Measurements from ENCODE around the gene ADAMTSL1. TPM values are rescaled to one million over a fixed set of nuclear protein-coding genes. Genes with fewer than 3 reads are reported as not detected.

ADAMTSL1 gene
- total and polyA plus RNA-seq, 2 of the 8 experiments (the other 6 are each of a cell fraction or from before 2014, with no cell fraction given): 0.84 to 1.1 TPM

- H2BK120ac ChIP-seq (replicated peaks; ENCODE audit: low read depth, low read length): no peak overlapping the region
- no peak overlapping the region for H3K4me2 ChIP-seq (ENCODE audit: insufficient read depth in 1 of 2, low read depth in 2 of 2, low read length in 2 of 2)
- H2BK15ac ChIP-seq (ENCODE audit: low read length): no peak overlapping the region
- FAIRE-seq: no peak
- H4K91ac ChIP-seq (replicated peaks; ENCODE audit: insufficient read length, low read length): no peak overlapping the region
- H2BK20ac ChIP-seq (ENCODE audit: low read length): no peak overlapping the region
- H3K9ac ChIP-seq (replicated peaks in 1 of 4; ENCODE audit: extremely low read depth in 1 of 4, low read depth in 3 of 4, low read length in 3 of 4): no peak overlapping the region
- H3K36me3 ChIP-seq (ENCODE audit: control insufficient read depth in 2 of 4, insufficient read depth in 4 of 4, low read length in 3 of 4): no peaks in the 10 kb centered on the region
- H2BK5ac ChIP-seq (ENCODE audit: low read depth, low read length): no peak overlapping the region
- DNase-seq (ENCODE audit: low read depth in 1 of 2, low spot score in 2 of 2): no peak
- H4K8ac ChIP-seq (ENCODE audit: extremely low read depth, insufficient read depth, low read length): no peak overlapping the region
- H3K14ac ChIP-seq (ENCODE audit: insufficient read length): no peak overlapping the region
- no peak overlapping the region for H2BK12ac ChIP-seq (ENCODE audit: low read depth, low read length)
- CTCF ChIA-PET (ENCODE audit: partially characterized antibody): interaction anchor here (1.6 to 3.4 kb wide), 2 partner anchors 10 to 13 kb away, joined by 5 to 25 read pairs; no protein-coding TSS in a partner anchor
- H2AK5ac ChIP-seq (ENCODE audit: low read depth, low read length): no peak overlapping the region
- H3K79me1 ChIP-seq (ENCODE audit: low read depth, low read length): no peaks in the 10 kb centered on the region
- H3K27ac ChIP-seq (ENCODE audit: low read depth, low read length): no peak overlapping the region
- no peak overlapping the region for H3K23ac ChIP-seq (ENCODE audit: insufficient read length)
- H3K23me2 ChIP-seq (ENCODE audit: low read depth, low read length): no peaks in the 10 kb centered on the region
- no peak overlapping the region for H3K4ac ChIP-seq (replicated peaks; ENCODE audit: insufficient read length, low read depth, low read length)
- H2AFZ ChIP-seq (ENCODE audit: low read length): no peak overlapping the region
- POLR2A ChIA-PET (ENCODE audit: partially characterized antibody): no interaction called here
- no peaks in the 10 kb centered on the region for H4K20me1 ChIP-seq (replicated peaks in 1 of 2; ENCODE audit: control insufficient read depth in 1 of 2, insufficient read depth in 2 of 2, low read length in 2 of 2)
- no peak overlapping the region for H4K5ac ChIP-seq (ENCODE audit: insufficient read length, low read depth, low read length)
- H3K79me2 ChIP-seq (ENCODE audit: control insufficient read depth in 1 of 2, insufficient read depth in 2 of 2, low read length in 2 of 2): no peaks in the 10 kb centered on the region
- no peak overlapping the region for H3K4me3 ChIP-seq (ENCODE audit: extremely low read depth in 1 of 4, insufficient read depth in 2 of 4, low read depth in 3 of 4, low read length in 4 of 4)
- no peaks in the 10 kb centered on the region for H3K27me3 ChIP-seq (replicated peaks in 1 of 4; ENCODE audit: control insufficient read depth in 3 of 4, extremely low read depth in 1 of 4, insufficient read depth in 3 of 4, low read length in 3 of 4)
- WGBS, 2 experiments (ENCODE audit: extremely low coverage in 1 of 2, insufficient coverage in 1 of 2, insufficient read length in 1 of 2, insufficient replicate concordance in 2 of 2, low coverage in 1 of 2, low lambda C conversion rate in 2 of 2, missing lambda C conversion rate in 1 of 2): 100% methylated on average over 2 of the region's 2 CpGs; no CpG with 5 or more reads in 1 of the 2 experiments
- H3K9me3 ChIP-seq (ENCODE audit: insufficient read depth in 2 of 2, low read depth in 1 of 2, low read length in 1 of 2): no peaks in the 10 kb centered on the region
- H3K18ac ChIP-seq (ENCODE audit: extremely low read depth, low read length): no peak overlapping the region
- H3K56ac ChIP-seq (replicated peaks; ENCODE audit: insufficient read length, low read depth, low read length): no peak overlapping the region
- H3K4me1 ChIP-seq (replicated peaks in 1 of 4; ENCODE audit: control insufficient read depth in 3 of 4, insufficient read depth in 4 of 4, low read length in 3 of 4): no peaks in the 10 kb centered on the region
- TF ChIP-seq CREB1 (IDR thresholded peaks at IDR 0.05) (no peak), BRCA1 (IDR thresholded peaks at IDR 0.05; ENCODE audit: low read depth, low read length) (no peak), TBP (IDR thresholded peaks at IDR 0.05; ENCODE audit: low read depth, low read length) (no peak), MAFK (IDR thresholded peaks at IDR 0.05; ENCODE audit: low read depth, low read length) (no peak), SP2 (IDR thresholded peaks at IDR 0.05; ENCODE audit: low read length) (no peak), E2F6 (IDR thresholded peaks at IDR 0.05) (no peak), POLR2AphosphoS5 (IDR thresholded peaks at IDR 0.05; ENCODE audit: low read depth, low read length) (no peak), EZH2 (IDR thresholded peaks at IDR 0.05; ENCODE audit: low read depth, low read length, severe bottlenecking) (no peak), JUN (IDR thresholded peaks at IDR 0.05; ENCODE audit: low read depth, low read length) (no peak), SAP30 (IDR thresholded peaks at IDR 0.05; ENCODE audit: insufficient read depth, insufficient replicate concordance, low read length) (no peak), POLR2A (IDR thresholded peaks at IDR 0.05; ENCODE audit: control extremely low read depth in 1 of 2, low read depth in 2 of 2, low read length in 2 of 2) (no peak)
- TF ChIP-seq, protein P1, sequence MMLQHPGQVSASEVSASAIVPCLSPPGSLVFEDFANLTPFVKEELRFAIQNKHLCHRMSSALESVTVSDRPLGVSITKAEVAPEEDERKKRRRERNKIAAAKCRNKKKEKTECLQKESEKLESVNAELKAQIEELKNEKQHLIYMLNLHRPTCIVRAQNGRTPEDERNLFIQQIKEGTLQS (IDR thresholded peaks at IDR 0.05; ENCODE audit: insufficient read depth, low read depth, low read length): no peak
These were observed 21.7 kb upstream of the ADAMTSL1 start for GRCh38 chr9:18452276-18452675.

All from H1 (cell line).